HL-60 (cell line): ENCODE measurements around the gene INHBE.
"Not testable (repeated sequence)": the region's sequence is repeated elsewhere in the genome, so short reads cannot be mapped to it uniquely, and the experiment has no call there.

Source experiments
- GABPA ChIP-seq: IDR thresholded peaks from 2 replicates; pipeline ENCODE4 v1.6.1; 2012; ENCODE audit warnings: low read depth
- POLR2AphosphoS5 ChIP-seq: IDR thresholded peaks from 2 replicates; pipeline ENCODE4 v1.6.1; 2012; ENCODE audit warnings: low read depth
- SPI1 ChIP-seq: IDR thresholded peaks from 2 replicates; pipeline ENCODE4 v1.6.1; 2012; ENCODE audit warnings: low read depth, mild to moderate bottlenecking, borderline replicate concordance
- TF ChIP-seq, protein P1 (sequence below): IDR thresholded peaks from 2 replicates; pipeline ENCODE4 v1.6.1; 2012; ENCODE audit warnings: low read depth; ENCODE audit not compliant: insufficient replicate concordance
- TF ChIP-seq, protein P2 (sequence below): IDR thresholded peaks from one replicate; pipeline ENCODE4 v1.5.1; 2011; ENCODE audit warnings: low read length, control low read depth, inconsistent platforms; ENCODE audit not compliant: insufficient read depth

DNA sequence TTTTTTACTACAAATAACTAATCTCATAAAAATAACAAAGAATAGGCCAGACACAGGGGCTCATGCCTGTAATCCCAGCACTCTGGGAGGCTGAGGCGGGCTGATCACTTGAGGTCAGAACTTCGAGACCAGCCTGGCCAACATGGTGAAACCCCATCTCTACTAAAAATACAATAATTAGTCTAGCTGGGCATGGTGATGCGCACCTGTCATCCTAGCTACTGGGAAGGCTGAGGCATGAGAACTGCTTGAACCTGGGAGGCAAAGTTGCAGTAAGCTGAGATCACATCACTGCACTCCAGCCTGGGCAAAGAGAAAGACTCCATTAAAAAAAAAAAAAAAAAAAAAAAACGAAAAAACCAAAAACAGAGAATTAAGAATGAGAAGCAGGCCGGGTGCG lies 40.9 kb upstream of the INHBE start:
- not testable (repeated sequence) for TF ChIP-seq POLR2AphosphoS5, SPI1, GABPA
- TF ChIP-seq, protein P1, sequence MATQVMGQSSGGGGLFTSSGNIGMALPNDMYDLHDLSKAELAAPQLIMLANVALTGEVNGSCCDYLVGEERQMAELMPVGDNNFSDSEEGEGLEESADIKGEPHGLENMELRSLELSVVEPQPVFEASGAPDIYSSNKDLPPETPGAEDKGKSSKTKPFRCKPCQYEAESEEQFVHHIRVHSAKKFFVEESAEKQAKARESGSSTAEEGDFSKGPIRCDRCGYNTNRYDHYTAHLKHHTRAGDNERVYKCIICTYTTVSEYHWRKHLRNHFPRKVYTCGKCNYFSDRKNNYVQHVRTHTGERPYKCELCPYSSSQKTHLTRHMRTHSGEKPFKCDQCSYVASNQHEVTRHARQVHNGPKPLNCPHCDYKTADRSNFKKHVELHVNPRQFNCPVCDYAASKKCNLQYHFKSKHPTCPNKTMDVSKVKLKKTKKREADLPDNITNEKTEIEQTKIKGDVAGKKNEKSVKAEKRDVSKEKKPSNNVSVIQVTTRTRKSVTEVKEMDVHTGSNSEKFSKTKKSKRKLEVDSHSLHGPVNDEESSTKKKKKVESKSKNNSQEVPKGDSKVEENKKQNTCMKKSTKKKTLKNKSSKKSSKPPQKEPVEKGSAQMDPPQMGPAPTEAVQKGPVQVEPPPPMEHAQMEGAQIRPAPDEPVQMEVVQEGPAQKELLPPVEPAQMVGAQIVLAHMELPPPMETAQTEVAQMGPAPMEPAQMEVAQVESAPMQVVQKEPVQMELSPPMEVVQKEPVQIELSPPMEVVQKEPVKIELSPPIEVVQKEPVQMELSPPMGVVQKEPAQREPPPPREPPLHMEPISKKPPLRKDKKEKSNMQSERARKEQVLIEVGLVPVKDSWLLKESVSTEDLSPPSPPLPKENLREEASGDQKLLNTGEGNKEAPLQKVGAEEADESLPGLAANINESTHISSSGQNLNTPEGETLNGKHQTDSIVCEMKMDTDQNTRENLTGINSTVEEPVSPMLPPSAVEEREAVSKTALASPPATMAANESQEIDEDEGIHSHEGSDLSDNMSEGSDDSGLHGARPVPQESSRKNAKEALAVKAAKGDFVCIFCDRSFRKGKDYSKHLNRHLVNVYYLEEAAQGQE = not testable (repeated sequence)
- TF ChIP-seq, protein P2, sequence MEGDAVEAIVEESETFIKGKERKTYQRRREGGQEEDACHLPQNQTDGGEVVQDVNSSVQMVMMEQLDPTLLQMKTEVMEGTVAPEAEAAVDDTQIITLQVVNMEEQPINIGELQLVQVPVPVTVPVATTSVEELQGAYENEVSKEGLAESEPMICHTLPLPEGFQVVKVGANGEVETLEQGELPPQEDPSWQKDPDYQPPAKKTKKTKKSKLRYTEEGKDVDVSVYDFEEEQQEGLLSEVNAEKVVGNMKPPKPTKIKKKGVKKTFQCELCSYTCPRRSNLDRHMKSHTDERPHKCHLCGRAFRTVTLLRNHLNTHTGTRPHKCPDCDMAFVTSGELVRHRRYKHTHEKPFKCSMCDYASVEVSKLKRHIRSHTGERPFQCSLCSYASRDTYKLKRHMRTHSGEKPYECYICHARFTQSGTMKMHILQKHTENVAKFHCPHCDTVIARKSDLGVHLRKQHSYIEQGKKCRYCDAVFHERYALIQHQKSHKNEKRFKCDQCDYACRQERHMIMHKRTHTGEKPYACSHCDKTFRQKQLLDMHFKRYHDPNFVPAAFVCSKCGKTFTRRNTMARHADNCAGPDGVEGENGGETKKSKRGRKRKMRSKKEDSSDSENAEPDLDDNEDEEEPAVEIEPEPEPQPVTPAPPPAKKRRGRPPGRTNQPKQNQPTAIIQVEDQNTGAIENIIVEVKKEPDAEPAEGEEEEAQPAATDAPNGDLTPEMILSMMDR = not testable (repeated sequence)
